RWPE2 (cell line): ENCODE data around the gene SNX2.
A peak's percentile ranks its signal among the peaks of the same experiment; 100 is the strongest.

ENCODE experiments used
- ATAC-seq: fragments of 200-7000 bp; cut with Tn5 transposase; 3 replicates; pipeline ENCODE4 v1.9.1; 2021; ENCODE audit warnings: low read depth
- DNase-seq: peaks from one replicate; pipeline ENCODE4 v3.0.0-alpha.2; 2020; ENCODE audit warnings: low spot score
- H3K27ac ChIP-seq: fragments of 450-650 bp; 2 replicates; pipeline ENCODE4 v1.5.1; 2017; ENCODE audit warnings: mild to moderate bottlenecking; ENCODE audit not compliant: poor library complexity, severe bottlenecking
- H3K27me3 ChIP-seq: fragments of 250-450 bp; sonication (Bioruptor Pico); 2 replicates; pipeline ENCODE4 v1.5.1; 2021; ENCODE audit warnings: mild to moderate bottlenecking, moderate library complexity; ENCODE audit not compliant: insufficient read depth, poor library complexity, severe bottlenecking
- H3K36me3 ChIP-seq: fragments of 250-450 bp; sonication (Bioruptor Pico); 2 replicates; pipeline ENCODE4 v1.5.1; 2020; ENCODE audit warnings: low read depth, mild to moderate bottlenecking, moderate library complexity
- H3K4me1 ChIP-seq: fragments of 250-450 bp; sonication (Bioruptor Pico); 2 replicates; pipeline ENCODE4 v1.5.1; 2021; ENCODE audit warnings: mild to moderate bottlenecking, moderate library complexity; ENCODE audit not compliant: insufficient read depth, poor library complexity, severe bottlenecking
- H3K4me3 ChIP-seq: fragments of 250-450 bp; sonication (Bioruptor Pico); 2 replicates; pipeline ENCODE4 v1.5.1; 2021; ENCODE audit warnings: mild to moderate bottlenecking, moderate library complexity; ENCODE audit not compliant: severe bottlenecking
- H3K9me3 ChIP-seq: fragments of 250-450 bp; sonication (Bioruptor Pico); 2 replicates; pipeline ENCODE4 v1.5.1; 2021; ENCODE audit warnings: mild to moderate bottlenecking, moderate library complexity; ENCODE audit not compliant: severe bottlenecking
- TF ChIP-seq, protein P1 (sequence below): fragments of 450-650 bp; IDR thresholded peaks from one replicate; pipeline ENCODE4 v1.5.1; 2017; ENCODE audit warnings: mild to moderate bottlenecking, moderate library complexity; ENCODE audit not compliant: poor library complexity, severe bottlenecking

The SNX2 gene

DNA sequence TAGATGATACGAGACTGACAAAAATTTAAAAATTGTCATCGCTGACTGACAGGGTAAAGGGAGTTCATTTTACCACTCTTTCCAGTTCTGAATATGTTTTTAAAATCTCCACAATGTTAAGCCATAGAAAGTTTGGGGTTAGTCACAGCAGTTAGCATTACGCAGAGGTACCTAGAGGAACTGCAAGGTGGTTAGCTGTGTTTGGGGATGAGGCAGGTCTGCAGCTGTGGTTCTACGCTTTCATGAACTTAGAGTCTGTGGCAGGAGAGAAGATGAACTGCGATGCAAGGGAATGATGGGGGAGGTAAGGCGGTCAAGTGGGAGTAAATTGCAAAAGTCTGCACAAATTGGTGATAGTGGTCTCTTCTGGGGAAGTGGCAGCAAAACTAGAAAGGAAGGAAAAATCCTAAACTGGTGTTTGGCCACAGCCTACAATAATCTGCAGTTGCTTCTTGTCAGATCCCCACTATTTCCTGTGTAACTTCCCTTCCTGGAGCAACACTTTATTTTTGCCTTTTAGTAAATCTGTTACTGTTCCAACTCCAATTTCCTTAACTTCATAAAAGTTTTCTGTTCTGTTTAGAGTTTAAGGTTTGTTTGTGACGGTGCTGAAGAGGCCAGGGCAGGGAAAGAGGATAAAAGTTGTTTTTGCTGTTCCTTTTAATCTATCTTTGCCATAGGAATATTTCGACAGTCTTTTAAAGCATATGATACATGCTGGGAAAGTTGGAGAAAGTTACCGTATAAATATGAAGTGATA lies 38.6 kb upstream of the SNX2 start:
- no peaks in the 10 kb centered on the region for H3K36me3 ChIP-seq
- no peak overlapping the region for H3K4me3 ChIP-seq
- TF ChIP-seq, protein P1, sequence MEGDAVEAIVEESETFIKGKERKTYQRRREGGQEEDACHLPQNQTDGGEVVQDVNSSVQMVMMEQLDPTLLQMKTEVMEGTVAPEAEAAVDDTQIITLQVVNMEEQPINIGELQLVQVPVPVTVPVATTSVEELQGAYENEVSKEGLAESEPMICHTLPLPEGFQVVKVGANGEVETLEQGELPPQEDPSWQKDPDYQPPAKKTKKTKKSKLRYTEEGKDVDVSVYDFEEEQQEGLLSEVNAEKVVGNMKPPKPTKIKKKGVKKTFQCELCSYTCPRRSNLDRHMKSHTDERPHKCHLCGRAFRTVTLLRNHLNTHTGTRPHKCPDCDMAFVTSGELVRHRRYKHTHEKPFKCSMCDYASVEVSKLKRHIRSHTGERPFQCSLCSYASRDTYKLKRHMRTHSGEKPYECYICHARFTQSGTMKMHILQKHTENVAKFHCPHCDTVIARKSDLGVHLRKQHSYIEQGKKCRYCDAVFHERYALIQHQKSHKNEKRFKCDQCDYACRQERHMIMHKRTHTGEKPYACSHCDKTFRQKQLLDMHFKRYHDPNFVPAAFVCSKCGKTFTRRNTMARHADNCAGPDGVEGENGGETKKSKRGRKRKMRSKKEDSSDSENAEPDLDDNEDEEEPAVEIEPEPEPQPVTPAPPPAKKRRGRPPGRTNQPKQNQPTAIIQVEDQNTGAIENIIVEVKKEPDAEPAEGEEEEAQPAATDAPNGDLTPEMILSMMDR, result no peak
- ATAC-seq, result no peak
- H3K9me3 ChIP-seq, result no peaks in the 10 kb centered on the region
- DNase-seq, result no peak
- no peak overlapping the region for H3K27ac ChIP-seq
- H3K4me1 ChIP-seq, result no peaks in the 10 kb centered on the region
- no peaks in the 10 kb centered on the region for H3K27me3 ChIP-seq

DNA sequence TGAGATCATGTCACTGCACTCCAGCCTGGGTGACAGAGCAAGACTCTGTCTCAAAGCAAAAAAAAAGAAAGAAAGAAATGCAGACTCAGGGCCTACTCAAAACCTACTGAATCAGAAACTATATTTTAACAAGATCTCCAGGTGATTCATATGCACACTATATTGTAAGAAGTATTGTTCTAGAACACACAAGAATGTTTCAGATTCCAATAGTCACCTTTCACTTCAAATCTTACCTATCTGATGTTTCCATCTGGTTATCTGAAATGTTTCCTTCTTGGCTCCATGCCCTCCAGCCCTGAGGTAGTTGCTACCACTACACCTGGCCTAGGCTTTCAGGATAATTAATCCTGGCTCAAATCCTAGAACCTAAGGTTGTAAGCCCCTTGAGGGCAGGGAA lies 36.8 kb upstream of the SNX2 start:
- Histone ChIP-seq H3K27me3 (no peaks in the 10 kb centered on the region), H3K4me1 (no peaks in the 10 kb centered on the region), H3K4me3 (no peak overlapping the region), H3K36me3 (no peaks in the 10 kb centered on the region), H3K9me3 (no peaks in the 10 kb centered on the region), H3K27ac (no peak overlapping the region)
- DNase-seq, result no peak
- TF ChIP-seq, protein P1, result no peak
- ATAC-seq, result peak; percentile 50; the same call in 2 of the 3 replicates

DNA sequence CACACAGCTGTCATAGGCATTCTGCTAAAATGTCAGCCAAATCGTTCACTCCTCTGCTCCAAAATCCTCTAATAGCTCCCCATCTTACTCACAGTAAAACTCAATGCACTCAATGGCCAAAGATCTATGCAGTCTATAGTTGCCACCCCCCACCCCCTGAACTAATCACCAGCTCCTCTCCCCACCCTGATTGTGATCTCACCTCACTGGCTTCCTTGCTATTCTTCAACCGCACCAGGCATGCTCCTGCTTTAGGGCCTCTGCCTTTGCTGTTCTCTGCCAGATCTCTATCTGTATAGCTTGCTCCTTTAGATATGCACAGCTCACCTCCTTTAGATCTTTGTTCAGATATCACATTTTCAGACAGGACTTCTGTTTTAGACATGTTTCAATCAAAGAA lies 33.2 kb upstream of the SNX2 start:
- TF ChIP-seq, protein P1, result no peak
- DNase-seq, result no peak
- H3K4me3 ChIP-seq, result no peak overlapping the region
- no peaks in the 10 kb centered on the region for H3K36me3 ChIP-seq
- peak; percentile 70 for ATAC-seq
- no peak overlapping the region for H3K27ac ChIP-seq
- no peaks in the 10 kb centered on the region for H3K27me3 ChIP-seq
- no peaks in the 10 kb centered on the region for H3K4me1 ChIP-seq
- H3K9me3 ChIP-seq, result no peaks in the 10 kb centered on the region

DNA sequence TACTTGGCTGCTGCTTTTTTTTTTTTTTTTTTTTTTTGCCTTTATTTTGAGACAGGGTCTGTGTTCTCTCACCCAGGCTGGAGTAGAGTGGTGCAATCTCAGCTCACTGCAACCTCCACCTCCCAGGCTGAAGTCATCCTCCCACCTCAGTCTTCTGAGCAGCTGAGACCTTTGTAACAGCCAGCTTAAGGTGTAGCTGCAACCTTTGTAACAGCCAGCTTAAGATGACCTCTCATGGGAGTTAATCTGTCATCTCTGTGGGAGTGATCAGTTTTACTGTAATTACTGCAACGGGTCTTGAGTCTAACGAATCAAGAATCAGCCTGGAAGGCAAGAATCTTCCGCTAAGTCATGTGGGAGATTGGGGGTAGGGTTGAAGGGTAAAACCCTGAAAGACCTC lies 31.6 kb upstream of the SNX2 start:
- ATAC-seq (no peak), DNase-seq (no peak)
- TF ChIP-seq, protein P1, result no peak
- Histone ChIP-seq H3K4me1 (no peaks in the 10 kb centered on the region), H3K9me3 (no peaks in the 10 kb centered on the region), H3K4me3 (no peak overlapping the region), H3K27ac (no peak overlapping the region), H3K27me3 (no peaks in the 10 kb centered on the region), H3K36me3 (no peaks in the 10 kb centered on the region)

DNA sequence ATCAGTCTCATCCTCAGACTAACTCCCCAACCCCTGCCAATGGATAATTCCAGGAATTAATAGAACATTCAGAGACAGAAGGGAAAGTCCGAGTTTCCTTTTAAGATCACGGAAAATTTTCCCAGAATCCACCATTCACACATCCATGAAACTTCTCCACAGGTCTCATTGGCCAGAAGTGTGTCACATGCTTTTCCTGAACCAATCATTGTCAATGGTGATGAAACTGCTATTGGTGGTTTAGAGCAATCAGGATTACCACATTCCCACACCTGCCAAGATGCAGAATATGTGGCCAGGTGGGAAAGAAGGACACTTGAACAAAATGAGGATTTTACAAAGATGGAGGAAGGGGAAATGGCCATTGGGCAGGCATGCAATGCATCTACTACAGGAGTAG lies 29.3 kb upstream of the SNX2 start:
- no peak for DNase-seq
- Histone ChIP-seq H3K36me3 (no peaks in the 10 kb centered on the region), H3K4me1 (no peaks in the 10 kb centered on the region), H3K27ac (no peak overlapping the region), H3K4me3 (no peak overlapping the region), H3K9me3 (no peaks in the 10 kb centered on the region), H3K27me3 (no peaks in the 10 kb centered on the region)
- ATAC-seq, result no peak
- TF ChIP-seq, protein P1, result no peak
